Breast epithelium (tissue), 3 donors: ENCODE measurements around the gene KSR2.

Experiments
- CTCF ChIP-seq, 3 donors: fragments of 450-650 bp; IDR thresholded peaks; one replicate each; pipeline ENCODE4 v1.5.1; 2016 to 2017; ENCODE audit warnings: antibody characterized with exemption in 3 of 3, mild to moderate bottlenecking in 3 of 3, moderate library complexity in 3 of 3
- POLR2A ChIP-seq: fragments of 450-650 bp; IDR thresholded peaks from one replicate; pipeline ENCODE4 v1.6.1; 2016; ENCODE audit warnings: antibody characterized with exemption, mild to moderate bottlenecking, moderate library complexity
- POLR2AphosphoS5 ChIP-seq, 3 donors: sonication (generic); formaldehyde crosslinking; IDR thresholded peaks; one replicate each; pipeline ENCODE4 v1.6.1; 2017; ENCODE audit warnings: antibody characterized with exemption in 3 of 3

GRCh38 chr12:117688446-117688845 lies 280.3 kb downstream of the KSR2 start:
- TF ChIP-seq POLR2A (no peak), CTCF (IDR thresholded peaks at IDR 0.05) (no peak), POLR2AphosphoS5 (IDR thresholded peaks at IDR 0.05) (no peak)
